GM19468 (cell line): Measurements from ENCODE around the gene ADCY1.
"Not testable (repeated sequence)": the region's sequence is repeated elsewhere in the genome, so short reads cannot be mapped to it uniquely, and the experiment has no call there.

Source experiments
- ATAC-seq: cut with Tn5 transposase; IDR thresholded peaks from one replicate; pipeline ENCODE4 v1.9.1; 2021; ENCODE audit warnings: mild to moderate bottlenecking, moderate library complexity, moderate number of reproducible peaks; ENCODE audit not compliant: unreplicated experiment; ENCODE audit errors: extremely low read depth

ADCY1 gene

DNA sequence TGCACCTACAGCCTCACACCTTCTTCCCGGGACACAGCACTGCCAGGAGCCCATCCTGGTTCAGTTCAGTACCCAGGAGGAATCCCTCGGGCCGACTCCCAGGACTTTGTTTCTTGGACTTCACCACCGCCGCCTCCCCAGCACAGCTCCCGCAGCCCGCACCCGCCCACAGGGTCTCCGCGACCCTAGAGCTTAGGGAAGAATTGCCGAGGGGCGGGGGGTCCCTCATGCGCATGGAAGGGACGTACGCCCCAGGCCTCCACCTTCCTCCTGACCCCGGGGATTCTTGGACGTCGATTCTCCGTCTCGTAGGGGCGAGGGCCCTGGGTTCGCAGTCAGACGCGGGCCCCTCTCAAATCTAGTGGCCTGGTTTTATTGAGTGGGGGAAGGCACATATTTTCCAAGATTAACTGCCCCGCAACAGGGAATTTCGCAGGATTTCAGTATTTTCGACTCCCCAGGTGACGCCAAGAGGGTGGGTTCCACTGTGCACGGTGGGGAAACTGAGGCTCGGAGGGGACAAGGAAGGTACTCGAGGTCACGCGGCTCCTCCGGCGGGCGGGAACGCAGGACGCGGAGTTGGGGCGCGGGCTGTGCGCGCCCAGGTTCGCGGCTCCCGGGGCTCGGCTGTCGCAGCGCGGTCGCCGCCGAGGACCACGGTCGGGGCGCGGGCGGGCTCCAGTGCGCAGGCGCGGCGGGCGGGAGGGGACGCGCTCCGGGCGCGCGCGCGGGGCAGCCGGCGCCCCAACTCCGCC lies at the start of gene ADCY1:
Gene ADCY1, plus strand, starts transcription at position 708 of the 755 bp plus-strand sequence. CDS start 176 bp downstream, outside the sequence.
- no peak for ATAC-seq

GRCh38 chr7:45524445-45524844 lies 49.7 kb upstream of the ADCY1 start:
- no peak for ATAC-seq

DNA sequence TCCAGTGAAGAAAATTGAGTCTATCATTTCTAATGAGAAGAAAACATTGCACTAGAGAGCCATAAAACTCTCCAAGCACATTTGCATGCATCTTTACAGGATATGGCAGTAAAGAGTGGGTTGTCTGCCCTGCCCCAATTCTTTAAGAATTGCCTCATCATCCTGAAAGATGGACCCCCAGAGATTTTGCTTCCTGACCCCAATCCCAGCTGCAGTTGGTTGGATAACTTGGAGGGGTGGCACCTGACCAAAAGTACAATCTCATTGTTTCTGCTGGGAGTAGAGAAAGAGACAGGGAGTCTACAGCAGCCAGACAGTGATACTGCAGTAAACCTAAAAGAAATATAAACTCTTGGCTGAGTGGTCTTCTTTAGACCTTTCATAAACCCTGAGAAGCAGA lies 49.1 kb upstream of the ADCY1 start:
- no peak for ATAC-seq

DNA sequence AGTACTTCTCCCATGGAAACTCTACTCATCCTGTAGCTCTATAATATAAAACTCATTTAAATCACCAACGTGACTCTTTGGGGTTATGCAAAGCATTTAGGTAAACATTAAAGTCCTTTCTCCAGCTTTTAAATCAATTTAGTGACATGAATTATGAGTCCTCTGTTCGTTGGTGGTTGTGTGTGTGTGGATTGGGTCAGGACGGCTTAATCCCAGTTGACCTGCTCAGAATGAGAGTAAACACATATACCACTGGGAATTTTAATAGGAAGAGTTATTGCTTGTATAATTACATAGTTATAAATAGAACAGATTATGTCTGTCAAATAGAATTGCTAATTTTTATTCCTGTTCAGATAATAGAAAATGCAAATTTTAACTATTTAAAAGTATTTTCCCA lies 30.7 kb upstream of the ADCY1 start:
- ATAC-seq = no peak

GRCh38 chr7:45545105-45545710 lies 29.0 kb upstream of the ADCY1 start:
- ATAC-seq = not testable (repeated sequence)

GRCh38 chr7:45548917-45549316 lies 25.3 kb upstream of the ADCY1 start:
- ATAC-seq = not testable (repeated sequence)

GRCh38 chr7:45563401-45563800 lies 10.8 kb upstream of the ADCY1 start:
- ATAC-seq = no peak

DNA sequence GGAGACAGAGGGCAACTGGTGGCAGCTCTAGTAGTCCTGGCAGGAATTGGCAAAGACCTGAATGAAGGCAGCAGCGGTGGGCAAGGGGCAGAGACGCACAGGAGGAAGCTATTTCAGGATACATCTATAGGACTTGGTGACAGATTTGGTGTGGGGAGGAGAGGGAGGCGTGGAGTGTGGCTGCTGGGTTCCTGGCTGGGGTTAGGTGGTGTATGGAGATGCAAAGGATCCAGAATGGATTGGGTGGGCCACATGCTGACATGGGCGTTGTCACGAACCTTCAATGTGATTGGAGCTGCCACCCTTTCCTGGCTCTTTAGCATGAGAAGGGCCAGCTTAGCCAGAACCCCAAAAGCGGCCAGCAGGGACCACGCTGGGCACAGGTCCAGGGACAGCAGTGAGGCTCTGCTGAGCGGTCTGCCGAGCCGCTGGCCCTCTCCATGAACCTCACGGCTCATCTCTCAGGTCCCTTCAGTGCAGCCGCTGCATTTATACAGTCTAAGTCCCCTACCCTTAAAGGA lies 10.2 kb upstream of the ADCY1 start:
- no peak for ATAC-seq

DNA sequence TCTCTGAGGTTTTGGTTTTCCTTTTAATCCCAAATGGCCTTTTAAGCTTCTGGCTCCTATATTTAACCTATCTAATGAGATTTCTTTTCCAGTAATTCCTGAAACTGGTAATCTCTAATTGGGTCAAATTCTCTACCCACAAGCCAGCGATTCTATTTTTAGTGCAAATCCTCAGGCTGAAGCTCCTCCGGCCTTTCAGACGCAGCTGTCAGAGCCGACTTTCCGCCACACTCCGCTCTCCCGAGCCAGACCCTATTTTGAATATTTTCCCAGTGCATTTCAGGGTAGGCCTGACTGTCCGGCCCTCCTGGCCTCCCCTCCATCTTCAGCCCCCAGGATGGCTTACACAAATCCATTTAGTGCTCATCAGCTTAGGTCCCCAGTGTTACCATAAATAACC lies 9.7 kb upstream of the ADCY1 start:
- ATAC-seq = no peak

GRCh38 chr7:45564886-45565455 lies 9.2 kb upstream of the ADCY1 start:
- no peak for ATAC-seq

GRCh38 chr7:45566386-45566785 lies 7.8 kb upstream of the ADCY1 start:
- no peak for ATAC-seq

- no peak for ATAC-seq
Observed at GRCh38 chr7:45566961-45567360, 7.2 kb upstream of the ADCY1 start.

DNA sequence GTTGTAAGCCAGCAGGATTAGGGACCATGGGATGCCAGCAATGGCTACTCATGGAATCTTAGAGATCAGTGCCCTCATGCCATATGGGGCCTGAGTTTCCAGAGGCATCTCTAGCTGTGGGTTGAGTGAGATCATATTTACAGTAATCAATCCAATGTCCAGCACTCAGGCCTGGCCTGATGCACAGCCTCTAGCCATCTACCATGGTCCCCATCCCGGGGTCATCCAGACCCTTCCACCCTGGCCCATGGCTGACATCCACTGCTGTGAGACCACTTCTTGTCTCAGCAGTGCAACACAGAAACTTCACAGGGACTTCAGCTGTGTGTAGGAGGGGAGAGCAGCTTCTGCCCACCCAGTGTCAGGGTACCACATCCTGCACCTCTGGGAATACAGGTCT lies 6.5 kb upstream of the ADCY1 start:
- no peak for ATAC-seq

DNA sequence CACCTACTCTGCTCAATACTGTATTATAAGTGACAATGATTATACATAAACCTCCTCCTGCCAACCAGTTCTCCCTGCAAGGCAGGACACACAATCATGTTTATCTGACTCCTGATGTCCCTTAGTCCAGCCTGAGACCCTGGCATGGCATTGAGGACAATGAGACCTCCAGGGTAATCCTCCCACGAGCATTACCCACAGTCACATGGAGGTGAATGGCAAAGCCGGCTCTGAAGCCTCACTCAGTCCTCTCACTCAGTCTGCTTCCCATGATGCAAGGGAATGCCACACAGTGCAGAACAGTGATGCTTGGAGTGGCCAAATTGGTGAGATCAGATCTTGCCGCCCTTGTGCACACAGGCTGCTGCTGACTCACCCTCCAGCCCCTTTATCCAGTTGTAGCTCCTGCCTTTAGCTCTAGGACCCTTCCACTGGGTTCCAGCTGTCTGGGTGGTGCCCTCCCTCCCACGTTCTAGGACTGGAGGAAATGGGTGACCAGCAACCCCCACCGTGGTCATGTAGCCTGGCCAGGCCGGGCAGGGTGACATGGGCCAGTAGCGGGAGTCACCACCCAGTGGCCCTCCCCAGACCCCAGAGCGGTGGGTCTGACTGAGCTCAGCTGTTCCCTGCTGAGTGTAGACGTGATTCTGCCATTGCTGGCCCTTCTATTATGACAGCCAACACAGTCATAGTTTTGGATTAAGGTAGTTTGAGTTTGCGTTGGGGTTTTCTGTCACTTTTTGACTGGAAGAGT lies 5.5 kb upstream of the ADCY1 start:
- ATAC-seq = no peak

DNA sequence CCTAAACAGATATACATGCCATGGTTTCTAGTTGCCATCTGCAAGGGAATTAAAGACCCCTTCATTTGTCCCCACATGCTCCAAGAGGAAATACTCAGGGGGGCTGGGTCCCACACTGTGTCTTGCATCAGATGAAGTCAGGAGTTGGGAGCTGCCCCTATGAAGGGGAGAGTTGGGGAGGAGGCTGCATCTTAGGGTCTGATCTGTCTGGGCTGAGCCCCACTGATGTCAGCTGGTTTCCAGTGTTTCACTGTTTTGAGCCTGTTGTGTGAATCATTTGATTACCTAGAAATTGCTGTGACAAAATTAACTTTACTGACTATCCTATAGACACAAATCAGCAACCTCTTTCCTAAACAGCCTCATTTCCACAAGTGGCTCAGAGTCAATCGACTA lies 4.9 kb upstream of the ADCY1 start:
- no peak for ATAC-seq

- ATAC-seq = no peak
Observed at GRCh38 chr7:45570797-45571196, 3.4 kb upstream of the ADCY1 start.

GRCh38 chr7:45573204-45573603 lies 964 bp upstream of the ADCY1 start:
- no peak for ATAC-seq

- ATAC-seq = no peak
Observed at GRCh38 chr7:45574416-45574668, 174 bp downstream of the ADCY1 start.

DNA sequence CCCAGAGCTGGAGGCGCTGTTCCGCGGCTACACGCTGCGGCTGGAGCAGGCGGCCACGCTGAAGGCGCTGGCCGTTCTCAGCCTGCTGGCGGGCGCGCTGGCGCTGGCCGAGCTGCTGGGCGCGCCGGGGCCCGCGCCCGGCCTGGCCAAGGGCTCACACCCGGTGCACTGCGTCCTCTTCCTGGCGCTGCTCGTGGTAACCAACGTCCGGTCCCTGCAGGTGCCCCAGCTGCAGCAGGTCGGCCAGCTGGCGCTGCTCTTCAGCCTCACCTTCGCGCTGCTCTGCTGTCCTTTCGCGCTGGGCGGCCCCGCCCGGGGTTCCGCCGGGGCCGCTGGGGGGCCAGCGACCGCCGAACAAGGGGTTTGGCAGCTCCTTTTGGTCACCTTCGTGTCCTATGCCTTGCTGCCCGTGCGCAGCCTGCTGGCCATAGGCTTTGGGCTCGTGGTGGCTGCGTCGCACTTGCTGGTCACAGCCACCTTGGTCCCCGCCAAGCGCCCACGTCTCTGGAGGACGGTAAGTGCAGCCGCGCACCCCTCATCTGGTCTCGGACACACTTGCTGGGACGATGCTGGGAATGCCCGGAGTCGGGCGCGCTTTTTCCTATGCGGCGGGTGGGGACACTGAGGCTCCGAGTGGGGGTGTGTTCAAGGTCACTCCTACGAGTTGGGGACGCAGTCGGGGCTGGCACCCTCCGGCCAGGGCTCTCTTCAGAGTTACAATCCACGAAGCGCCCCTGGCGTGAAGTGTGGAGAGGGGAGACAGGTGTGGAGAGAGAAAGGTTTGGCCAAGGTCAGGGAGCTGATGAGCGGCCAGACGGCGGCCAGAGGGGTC lies 717 bp downstream of the ADCY1 start:
- no peak for ATAC-seq
